Measurements from ENCODE around the gene CYRIA.

CYRIA gene

GRCh38 chr2:16617282-16618266 is 48.1 kb downstream of the CYRIA start:
- TF ChIP-seq RAD21 (IDR thresholded peaks at IDR 0.05; ENCODE audit: low read depth) (peak; percentile 56), EP300 (IDR thresholded peaks at IDR 0.05; ENCODE audit: borderline replicate concordance) (peak; percentile 23; the same call in 1 of the 2 replicates), REST (IDR thresholded peaks at IDR 0.05; ENCODE audit: low read depth) (no peak), MAX (IDR thresholded peaks at IDR 0.05) (peak; percentile 66; the same call in 1 of the 2 replicates), NFIC (IDR thresholded peaks at IDR 0.05) (peak; percentile 52), TEAD4 (IDR thresholded peaks at IDR 0.05) (peak; percentile 59), CEBPB (IDR thresholded peaks at IDR 0.05) (no peak)
